Esophagus squamous epithelium (tissue), 4 donors: ENCODE data around the gene SNX17.
"Not testable (repeated sequence)": the region's sequence is repeated elsewhere in the genome, so short reads cannot be mapped to it uniquely, and the experiment has no call there.

Source experiments
- CTCF ChIP-seq, 6 experiments: fragments of 450-650 bp in 4 of 6; fragments of 200-600 bp in 2 of 6; sonication (generic) in 2 of 6; IDR thresholded peaks; one replicate each; pipeline ENCODE4 v1.5.1; 2016 to 2019; ENCODE audit warnings: antibody characterized with exemption in 6 of 6, mild to moderate bottlenecking in 4 of 6, moderate library complexity in 4 of 6
- POLR2A ChIP-seq, 4 donors: fragments of 450-650 bp; IDR thresholded peaks; one replicate each; pipeline ENCODE4 v1.6.1; 2017; ENCODE audit warnings: antibody characterized with exemption in 4 of 4, mild to moderate bottlenecking in 4 of 4, moderate library complexity in 3 of 4

GRCh38 chr2:27353386-27353761, 17.0 kb upstream of the SNX17 start:
- not testable (repeated sequence) for TF ChIP-seq CTCF, POLR2A (IDR thresholded peaks at IDR 0.05)
